Pulmonary artery endothelial cell (primary cell): ENCODE results near the gene CMSS1. TPM values are rescaled to one million over a fixed set of nuclear protein-coding genes. Genes with fewer than 3 reads are reported as not detected.

ENCODE experiments used
- DNase-seq: peaks from one replicate; pipeline ENCODE4 v3.0.0-alpha.2; 2011; ENCODE audit warnings: low read depth, low spot score
- total RNA-seq: library from RNA; depleted of rRNA; stranded (reverse); fragments of >200 nt; gene quantifications from 2 replicates; pipeline ENCODE4 v1.2.3, GENCODE V29; 2014

The CMSS1 gene
- total RNA-seq, 1 donor from 2014 or later: 15.0 TPM

- DNase-seq: no peak
These were observed 313.6 kb downstream of the CMSS1 start for GRCh38 chr3:100131241-100131640.

GRCh38 chr3:100136921-100137320 lies 319.3 kb downstream of the CMSS1 start:
- DNase-seq: no peak

- no peak for DNase-seq
These were observed 323.3 kb downstream of the CMSS1 start for GRCh38 chr3:100140976-100141375.

GRCh38 chr3:100141586-100141985 lies 323.9 kb downstream of the CMSS1 start:
- DNase-seq: no peak

- no peak for DNase-seq
These were observed 326.7 kb downstream of the CMSS1 start for GRCh38 chr3:100144255-100144866.

- no peak for DNase-seq
These were observed 331.5 kb downstream of the CMSS1 start for GRCh38 chr3:100149130-100149529.

- no peak for DNase-seq
These were observed 332.2 kb downstream of the CMSS1 start for GRCh38 chr3:100149713-100150415.

- no peak for DNase-seq
These were observed 332.8 kb downstream of the CMSS1 start for GRCh38 chr3:100150473-100150872.

GRCh38 chr3:100151024-100151707 lies 333.5 kb downstream of the CMSS1 start:
- DNase-seq: no peak

GRCh38 chr3:100154171-100154570 lies 336.5 kb downstream of the CMSS1 start:
- DNase-seq: no peak

GRCh38 chr3:100155128-100155527 lies 337.5 kb downstream of the CMSS1 start:
- no peak for DNase-seq

GRCh38 chr3:100155590-100155989 lies 337.9 kb downstream of the CMSS1 start:
- no peak for DNase-seq

- no peak for DNase-seq
These were observed 340.0 kb downstream of the CMSS1 start for GRCh38 chr3:100157685-100158084.

GRCh38 chr3:100158918-100159330 lies 341.3 kb downstream of the CMSS1 start:
- DNase-seq: no peak

GRCh38 chr3:100159331-100160153 lies 341.9 kb downstream of the CMSS1 start:
- peak; percentile 77 for DNase-seq

- no peak for DNase-seq
These were observed 342.9 kb downstream of the CMSS1 start for GRCh38 chr3:100160521-100160920.

GRCh38 chr3:100163787-100164186 lies 346.1 kb downstream of the CMSS1 start:
- DNase-seq: no peak

GRCh38 chr3:100164743-100165142 lies 347.1 kb downstream of the CMSS1 start:
- no peak for DNase-seq

GRCh38 chr3:100165926-100166550 lies 348.4 kb downstream of the CMSS1 start:
- DNase-seq: no peak

GRCh38 chr3:100169201-100169920 lies 351.7 kb downstream of the CMSS1 start:
- peak; percentile 19 for DNase-seq

GRCh38 chr3:100170486-100170885 lies 352.8 kb downstream of the CMSS1 start:
- no peak for DNase-seq
